ENCODE results near the gene GNRH2. TPM values are rescaled to one million over a fixed set of nuclear protein-coding genes. Genes with fewer than 3 reads are reported as not detected.

The GNRH2 gene
- total RNA-seq, 1 experiment from 2014 or later = 0.50 TPM

- no peak overlapping the region for H3K27ac Mint-ChIP-seq (ENCODE audit: unreplicated experiment)
- BruUV-seq (replicated peaks) = no TSS peak
- H3K4me1 Mint-ChIP-seq (ENCODE audit: low read depth, unreplicated experiment) = no peaks in the 10 kb centered on the region
- CTCF ChIA-PET = no interaction called here
- peaks cover 4% of the 10 kb centered on the region for H3K36me3 Mint-ChIP-seq (ENCODE audit: insufficient read depth, unreplicated experiment)
- H3K27me3 Mint-ChIP-seq (ENCODE audit: unreplicated experiment) = no peaks in the 10 kb centered on the region
- intact Hi-C loops (cut with micrococcal nuclease; ENCODE audit: unreplicated experiment) = no loop called here
- TF ChIP-seq CTCF (IDR thresholded peaks at IDR 0.05; ENCODE audit: unreplicated experiment) = no peak
- no peak overlapping the region for H3K4me3 Mint-ChIP-seq (ENCODE audit: low read depth, unreplicated experiment)
- DNase-seq = no peak
- H3K9me3 Mint-ChIP-seq (ENCODE audit: low read depth, unreplicated experiment) = no peaks in the 10 kb centered on the region
Measured at GRCh38 chr20:3003416-3003815, 40.0 kb upstream of the GNRH2 start.

- TF ChIP-seq CTCF (IDR thresholded peaks at IDR 0.05; ENCODE audit: unreplicated experiment) = no peak
- Mint-ChIP-seq H3K9me3 (ENCODE audit: low read depth, unreplicated experiment) (no peaks in the 10 kb centered on the region), H3K36me3 (ENCODE audit: insufficient read depth, unreplicated experiment) (peaks cover 4% of the 10 kb centered on the region), H3K4me3 (ENCODE audit: low read depth, unreplicated experiment) (no peak overlapping the region), H3K27me3 (ENCODE audit: unreplicated experiment) (no peaks in the 10 kb centered on the region), H3K4me1 (ENCODE audit: low read depth, unreplicated experiment) (no peaks in the 10 kb centered on the region), H3K27ac (ENCODE audit: unreplicated experiment) (no peak overlapping the region)
- intact Hi-C loops (cut with micrococcal nuclease; ENCODE audit: unreplicated experiment) = no loop called here
- BruUV-seq (replicated peaks) = no TSS peak
- no peak for DNase-seq
- CTCF ChIA-PET = no interaction called here
Measured at GRCh38 chr20:3010985-3011723, 32.3 kb upstream of the GNRH2 start.

- no peaks in the 10 kb centered on the region for H3K9me3 Mint-ChIP-seq (ENCODE audit: low read depth, unreplicated experiment)
- no peaks in the 10 kb centered on the region for H3K4me1 Mint-ChIP-seq (ENCODE audit: low read depth, unreplicated experiment)
- BruUV-seq (replicated peaks) = no TSS peak
- no peak overlapping the region for H3K27ac Mint-ChIP-seq (ENCODE audit: unreplicated experiment)
- no peak overlapping the region for H3K4me3 Mint-ChIP-seq (ENCODE audit: low read depth, unreplicated experiment)
- DNase-seq = no peak
- intact Hi-C loops (cut with micrococcal nuclease; ENCODE audit: unreplicated experiment) = no loop called here
- H3K27me3 Mint-ChIP-seq (ENCODE audit: unreplicated experiment) = no peaks in the 10 kb centered on the region
- no peak for TF ChIP-seq CTCF (IDR thresholded peaks at IDR 0.05; ENCODE audit: unreplicated experiment)
- CTCF ChIA-PET = no interaction called here
- peaks cover under 1% of the 10 kb centered on the region for H3K36me3 Mint-ChIP-seq (ENCODE audit: insufficient read depth, unreplicated experiment)
Measured at GRCh38 chr20:3011752-3012151, 31.7 kb upstream of the GNRH2 start.

GRCh38 chr20:3013771-3014170 is 29.7 kb upstream of the GNRH2 start:
- CTCF ChIA-PET = no interaction called here
- intact Hi-C loops (cut with micrococcal nuclease; ENCODE audit: unreplicated experiment) = no loop called here
- H3K9me3 Mint-ChIP-seq (ENCODE audit: low read depth, unreplicated experiment) = no peaks in the 10 kb centered on the region
- H3K36me3 Mint-ChIP-seq (ENCODE audit: insufficient read depth, unreplicated experiment) = no peaks in the 10 kb centered on the region
- H3K4me1 Mint-ChIP-seq (ENCODE audit: low read depth, unreplicated experiment) = no peaks in the 10 kb centered on the region
- no TSS peak for BruUV-seq (replicated peaks)
- TF ChIP-seq CTCF (IDR thresholded peaks at IDR 0.05; ENCODE audit: unreplicated experiment) = no peak
- no peak for DNase-seq
- H3K4me3 Mint-ChIP-seq (ENCODE audit: low read depth, unreplicated experiment) = no peak overlapping the region
- H3K27me3 Mint-ChIP-seq (ENCODE audit: unreplicated experiment) = no peaks in the 10 kb centered on the region
- no peak overlapping the region for H3K27ac Mint-ChIP-seq (ENCODE audit: unreplicated experiment)
